ENCODE measurements around the gene HOXA5. TPM values are rescaled to one million over a fixed set of nuclear protein-coding genes. Genes with fewer than 3 reads are reported as not detected.
A peak's percentile ranks its signal among the peaks of the same experiment; 100 is the strongest.

Gene HOXA5
- total and polyA plus RNA-seq, 2 of the 8 experiments (the other 6 are each of a cell fraction or from before 2014, with no cell fraction given), result not detected

- TF ChIP-seq, protein P1, sequence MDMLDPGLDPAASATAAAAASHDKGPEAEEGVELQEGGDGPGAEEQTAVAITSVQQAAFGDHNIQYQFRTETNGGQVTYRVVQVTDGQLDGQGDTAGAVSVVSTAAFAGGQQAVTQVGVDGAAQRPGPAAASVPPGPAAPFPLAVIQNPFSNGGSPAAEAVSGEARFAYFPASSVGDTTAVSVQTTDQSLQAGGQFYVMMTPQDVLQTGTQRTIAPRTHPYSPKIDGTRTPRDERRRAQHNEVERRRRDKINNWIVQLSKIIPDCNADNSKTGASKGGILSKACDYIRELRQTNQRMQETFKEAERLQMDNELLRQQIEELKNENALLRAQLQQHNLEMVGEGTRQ (IDR thresholded peaks at IDR 0.05; ENCODE audit: low read length), result no peak
- TF ChIP-seq SRF (IDR thresholded peaks at IDR 0.05; ENCODE audit: low read depth, low read length) (no peak), RAD21 (IDR thresholded peaks at IDR 0.05 in 1 of 2, conservative IDR thresholded peaks at IDR 0.05 in 1 of 2; ENCODE audit: low read depth in 2 of 2, low read length in 2 of 2) (no peak), CTBP2 (IDR thresholded peaks at IDR 0.05; ENCODE audit: borderline replicate concordance, insufficient read depth, insufficient read length, low read length) (peak; percentile 96), CBX5 (IDR thresholded peaks at IDR 0.05; ENCODE audit: low read depth, low read length) (no peak), CEBPB (IDR thresholded peaks at IDR 0.05; ENCODE audit: low read depth, low read length) (no peak), CREB1 (IDR thresholded peaks at IDR 0.05) (no peak)
- TF ChIP-seq, protein P2, sequence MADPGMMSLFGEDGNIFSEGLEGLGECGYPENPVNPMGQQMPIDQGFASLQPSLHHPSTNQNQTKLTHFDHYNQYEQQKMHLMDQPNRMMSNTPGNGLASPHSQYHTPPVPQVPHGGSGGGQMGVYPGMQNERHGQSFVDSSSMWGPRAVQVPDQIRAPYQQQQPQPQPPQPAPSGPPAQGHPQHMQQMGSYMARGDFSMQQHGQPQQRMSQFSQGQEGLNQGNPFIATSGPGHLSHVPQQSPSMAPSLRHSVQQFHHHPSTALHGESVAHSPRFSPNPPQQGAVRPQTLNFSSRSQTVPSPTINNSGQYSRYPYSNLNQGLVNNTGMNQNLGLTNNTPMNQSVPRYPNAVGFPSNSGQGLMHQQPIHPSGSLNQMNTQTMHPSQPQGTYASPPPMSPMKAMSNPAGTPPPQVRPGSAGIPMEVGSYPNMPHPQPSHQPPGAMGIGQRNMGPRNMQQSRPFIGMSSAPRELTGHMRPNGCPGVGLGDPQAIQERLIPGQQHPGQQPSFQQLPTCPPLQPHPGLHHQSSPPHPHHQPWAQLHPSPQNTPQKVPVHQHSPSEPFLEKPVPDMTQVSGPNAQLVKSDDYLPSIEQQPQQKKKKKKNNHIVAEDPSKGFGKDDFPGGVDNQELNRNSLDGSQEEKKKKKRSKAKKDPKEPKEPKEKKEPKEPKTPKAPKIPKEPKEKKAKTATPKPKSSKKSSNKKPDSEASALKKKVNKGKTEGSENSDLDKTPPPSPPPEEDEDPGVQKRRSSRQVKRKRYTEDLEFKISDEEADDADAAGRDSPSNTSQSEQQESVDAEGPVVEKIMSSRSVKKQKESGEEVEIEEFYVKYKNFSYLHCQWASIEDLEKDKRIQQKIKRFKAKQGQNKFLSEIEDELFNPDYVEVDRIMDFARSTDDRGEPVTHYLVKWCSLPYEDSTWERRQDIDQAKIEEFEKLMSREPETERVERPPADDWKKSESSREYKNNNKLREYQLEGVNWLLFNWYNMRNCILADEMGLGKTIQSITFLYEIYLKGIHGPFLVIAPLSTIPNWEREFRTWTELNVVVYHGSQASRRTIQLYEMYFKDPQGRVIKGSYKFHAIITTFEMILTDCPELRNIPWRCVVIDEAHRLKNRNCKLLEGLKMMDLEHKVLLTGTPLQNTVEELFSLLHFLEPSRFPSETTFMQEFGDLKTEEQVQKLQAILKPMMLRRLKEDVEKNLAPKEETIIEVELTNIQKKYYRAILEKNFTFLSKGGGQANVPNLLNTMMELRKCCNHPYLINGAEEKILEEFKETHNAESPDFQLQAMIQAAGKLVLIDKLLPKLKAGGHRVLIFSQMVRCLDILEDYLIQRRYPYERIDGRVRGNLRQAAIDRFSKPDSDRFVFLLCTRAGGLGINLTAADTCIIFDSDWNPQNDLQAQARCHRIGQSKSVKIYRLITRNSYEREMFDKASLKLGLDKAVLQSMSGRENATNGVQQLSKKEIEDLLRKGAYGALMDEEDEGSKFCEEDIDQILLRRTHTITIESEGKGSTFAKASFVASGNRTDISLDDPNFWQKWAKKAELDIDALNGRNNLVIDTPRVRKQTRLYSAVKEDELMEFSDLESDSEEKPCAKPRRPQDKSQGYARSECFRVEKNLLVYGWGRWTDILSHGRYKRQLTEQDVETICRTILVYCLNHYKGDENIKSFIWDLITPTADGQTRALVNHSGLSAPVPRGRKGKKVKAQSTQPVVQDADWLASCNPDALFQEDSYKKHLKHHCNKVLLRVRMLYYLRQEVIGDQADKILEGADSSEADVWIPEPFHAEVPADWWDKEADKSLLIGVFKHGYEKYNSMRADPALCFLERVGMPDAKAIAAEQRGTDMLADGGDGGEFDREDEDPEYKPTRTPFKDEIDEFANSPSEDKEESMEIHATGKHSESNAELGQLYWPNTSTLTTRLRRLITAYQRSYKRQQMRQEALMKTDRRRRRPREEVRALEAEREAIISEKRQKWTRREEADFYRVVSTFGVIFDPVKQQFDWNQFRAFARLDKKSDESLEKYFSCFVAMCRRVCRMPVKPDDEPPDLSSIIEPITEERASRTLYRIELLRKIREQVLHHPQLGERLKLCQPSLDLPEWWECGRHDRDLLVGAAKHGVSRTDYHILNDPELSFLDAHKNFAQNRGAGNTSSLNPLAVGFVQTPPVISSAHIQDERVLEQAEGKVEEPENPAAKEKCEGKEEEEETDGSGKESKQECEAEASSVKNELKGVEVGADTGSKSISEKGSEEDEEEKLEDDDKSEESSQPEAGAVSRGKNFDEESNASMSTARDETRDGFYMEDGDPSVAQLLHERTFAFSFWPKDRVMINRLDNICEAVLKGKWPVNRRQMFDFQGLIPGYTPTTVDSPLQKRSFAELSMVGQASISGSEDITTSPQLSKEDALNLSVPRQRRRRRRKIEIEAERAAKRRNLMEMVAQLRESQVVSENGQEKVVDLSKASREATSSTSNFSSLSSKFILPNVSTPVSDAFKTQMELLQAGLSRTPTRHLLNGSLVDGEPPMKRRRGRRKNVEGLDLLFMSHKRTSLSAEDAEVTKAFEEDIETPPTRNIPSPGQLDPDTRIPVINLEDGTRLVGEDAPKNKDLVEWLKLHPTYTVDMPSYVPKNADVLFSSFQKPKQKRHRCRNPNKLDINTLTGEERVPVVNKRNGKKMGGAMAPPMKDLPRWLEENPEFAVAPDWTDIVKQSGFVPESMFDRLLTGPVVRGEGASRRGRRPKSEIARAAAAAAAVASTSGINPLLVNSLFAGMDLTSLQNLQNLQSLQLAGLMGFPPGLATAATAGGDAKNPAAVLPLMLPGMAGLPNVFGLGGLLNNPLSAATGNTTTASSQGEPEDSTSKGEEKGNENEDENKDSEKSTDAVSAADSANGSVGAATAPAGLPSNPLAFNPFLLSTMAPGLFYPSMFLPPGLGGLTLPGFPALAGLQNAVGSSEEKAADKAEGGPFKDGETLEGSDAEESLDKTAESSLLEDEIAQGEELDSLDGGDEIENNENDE (IDR thresholded peaks at IDR 0.05; ENCODE audit: insufficient replicate concordance, low read length), result no peak
Observed at GRCh38 chr7:27112955-27113949, 30.2 kb downstream of the HOXA5 start (continued).
